Inflammatory macrophage treated with lipopolysaccharide for 4 hours (primary cell): ENCODE measurements around the gene TRPM1.
A peak's percentile ranks its signal among the peaks of the same experiment; 100 is the strongest.
"Not testable (repeated sequence)": the region's sequence is repeated elsewhere in the genome, so short reads cannot be mapped to it uniquely, and the experiment has no call there.

Source experiments
- DNase-seq: peaks from one replicate; pipeline ENCODE4 v3.0.0-alpha.2; 2020

TRPM1 gene

DNA sequence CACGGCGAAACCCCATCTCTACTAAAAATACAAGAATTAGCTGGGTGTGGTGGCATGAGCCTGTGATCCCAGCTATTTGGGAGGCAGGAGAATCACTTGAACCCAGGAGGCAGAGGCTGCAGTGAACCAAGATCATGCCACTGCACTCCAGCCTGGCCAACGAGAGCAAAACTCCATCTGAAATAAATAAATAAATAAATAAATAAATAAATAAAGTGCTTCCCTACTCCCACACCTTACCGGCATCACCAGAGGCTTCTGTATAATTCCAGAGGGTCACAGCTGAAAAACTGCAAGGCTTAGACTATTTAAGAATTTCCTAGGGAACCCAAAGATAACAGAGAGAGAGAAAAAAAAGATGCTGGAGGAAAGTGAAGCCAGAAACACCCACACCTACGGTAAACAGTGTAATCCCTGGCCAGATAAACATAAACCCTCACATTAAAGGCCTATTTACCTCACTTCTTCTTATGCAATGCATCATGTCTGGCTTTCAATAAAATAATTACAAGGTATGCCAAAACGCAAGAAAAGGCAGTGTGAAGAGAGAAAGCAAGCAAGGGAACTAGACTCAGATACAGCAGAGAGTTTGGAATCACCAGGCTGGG is 15.0 kb upstream of the TRPM1 start:
- no peak for DNase-seq

DNA sequence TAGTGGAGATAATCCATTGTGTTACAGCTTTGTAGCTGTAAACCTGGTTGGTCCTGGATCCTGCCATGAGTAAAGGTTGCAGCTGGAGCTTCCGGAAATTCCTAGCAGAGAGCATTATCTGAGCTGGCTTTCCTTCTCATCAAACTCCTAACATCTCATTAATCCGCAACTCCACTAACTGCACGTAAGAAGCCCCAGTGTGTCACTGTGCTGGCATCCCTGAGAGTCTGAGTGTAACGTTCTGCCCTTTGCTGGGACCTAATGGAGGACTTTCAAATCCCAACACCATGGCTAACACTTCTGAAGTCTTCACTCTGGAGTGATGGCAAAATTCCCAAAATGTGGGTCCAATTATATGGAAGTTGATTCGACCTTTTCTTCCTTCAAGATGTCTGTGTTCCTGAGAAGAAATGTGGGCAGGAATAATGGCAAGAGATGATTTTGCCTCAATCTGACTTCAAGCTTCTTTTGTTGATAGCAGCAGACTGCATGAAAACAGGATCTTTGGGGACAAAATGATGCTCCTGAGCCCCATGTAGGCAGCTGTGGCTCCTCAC is 9.6 kb upstream of the TRPM1 start:
- no peak for DNase-seq

DNA sequence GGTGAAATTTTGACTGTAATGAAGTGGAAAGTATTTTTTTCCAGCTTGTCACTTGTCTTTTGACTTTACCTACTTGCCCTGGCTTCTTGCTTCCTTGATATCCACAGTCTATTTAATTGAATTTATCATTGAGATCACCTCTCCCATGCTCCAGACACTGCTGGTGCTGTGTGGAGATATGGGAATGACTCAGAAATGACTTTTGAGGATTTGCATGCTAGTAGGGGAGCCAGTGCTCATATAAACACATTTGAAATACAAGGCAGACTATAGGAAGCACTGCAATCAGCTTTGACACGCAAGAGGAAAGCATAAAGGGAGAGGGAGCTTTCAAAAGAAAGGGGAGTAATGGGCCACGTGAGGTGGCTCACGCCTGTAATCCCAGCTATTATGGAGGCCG is 7.3 kb upstream of the TRPM1 start:
- no peak for DNase-seq

DNA sequence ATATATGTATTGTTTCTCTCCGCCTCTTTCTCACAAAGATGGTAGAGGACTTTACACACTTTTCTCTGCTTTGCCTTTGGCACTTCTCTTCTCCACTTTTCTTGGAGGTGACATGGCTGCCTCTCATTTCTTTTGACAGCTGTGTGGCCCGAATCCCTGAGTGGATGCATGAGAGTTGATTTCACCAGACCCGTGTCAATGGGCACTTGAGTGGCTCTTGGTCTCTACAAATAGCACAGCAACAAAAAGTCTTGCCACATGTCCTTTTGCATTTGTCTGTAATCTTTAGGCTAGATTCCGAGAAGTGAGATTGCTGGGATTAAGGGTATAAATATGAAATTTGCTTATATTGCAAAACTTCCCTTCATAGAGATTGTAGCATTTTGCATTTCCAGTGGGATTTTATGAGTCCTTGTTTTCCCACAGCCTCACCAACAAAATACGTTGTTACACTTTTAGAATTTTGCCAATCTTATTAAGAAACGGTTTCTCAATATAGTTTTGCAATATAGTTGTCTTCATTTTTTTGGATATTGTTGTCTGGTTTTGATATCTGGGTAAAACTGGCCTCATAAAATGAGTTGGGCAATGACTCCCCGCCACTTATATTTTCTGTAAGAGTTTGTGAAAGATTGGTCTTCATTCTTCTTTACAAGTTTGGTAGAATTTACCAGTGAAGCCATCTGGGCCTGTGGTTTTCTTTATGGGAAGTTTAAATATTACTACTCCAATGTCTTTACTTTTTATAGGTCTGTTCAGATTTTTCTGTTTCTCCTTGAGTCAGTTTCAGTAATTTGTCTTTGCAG is 5.2 kb upstream of the TRPM1 start:
- DNase-seq = peak; percentile 51

DNA sequence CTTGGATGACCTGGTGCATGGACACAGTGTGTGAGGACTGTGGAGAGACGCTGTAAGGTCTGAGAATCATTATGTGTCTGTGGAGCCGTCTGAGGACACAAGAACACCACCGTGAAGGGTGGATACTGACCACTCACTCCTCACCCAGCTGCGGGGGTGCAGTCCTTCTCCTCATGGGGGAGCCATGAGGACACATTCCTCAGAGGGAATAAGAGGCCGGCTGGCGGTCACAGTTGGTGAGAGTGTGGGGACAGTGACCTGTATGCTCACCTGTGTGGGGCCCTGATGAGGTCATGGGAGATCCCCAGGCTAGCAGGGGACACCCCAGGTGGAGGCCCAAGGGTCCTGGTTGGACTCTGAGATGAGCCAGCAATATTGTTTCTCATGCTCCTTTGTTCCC is 2.5 kb upstream of the TRPM1 start:
- no peak for DNase-seq

DNA sequence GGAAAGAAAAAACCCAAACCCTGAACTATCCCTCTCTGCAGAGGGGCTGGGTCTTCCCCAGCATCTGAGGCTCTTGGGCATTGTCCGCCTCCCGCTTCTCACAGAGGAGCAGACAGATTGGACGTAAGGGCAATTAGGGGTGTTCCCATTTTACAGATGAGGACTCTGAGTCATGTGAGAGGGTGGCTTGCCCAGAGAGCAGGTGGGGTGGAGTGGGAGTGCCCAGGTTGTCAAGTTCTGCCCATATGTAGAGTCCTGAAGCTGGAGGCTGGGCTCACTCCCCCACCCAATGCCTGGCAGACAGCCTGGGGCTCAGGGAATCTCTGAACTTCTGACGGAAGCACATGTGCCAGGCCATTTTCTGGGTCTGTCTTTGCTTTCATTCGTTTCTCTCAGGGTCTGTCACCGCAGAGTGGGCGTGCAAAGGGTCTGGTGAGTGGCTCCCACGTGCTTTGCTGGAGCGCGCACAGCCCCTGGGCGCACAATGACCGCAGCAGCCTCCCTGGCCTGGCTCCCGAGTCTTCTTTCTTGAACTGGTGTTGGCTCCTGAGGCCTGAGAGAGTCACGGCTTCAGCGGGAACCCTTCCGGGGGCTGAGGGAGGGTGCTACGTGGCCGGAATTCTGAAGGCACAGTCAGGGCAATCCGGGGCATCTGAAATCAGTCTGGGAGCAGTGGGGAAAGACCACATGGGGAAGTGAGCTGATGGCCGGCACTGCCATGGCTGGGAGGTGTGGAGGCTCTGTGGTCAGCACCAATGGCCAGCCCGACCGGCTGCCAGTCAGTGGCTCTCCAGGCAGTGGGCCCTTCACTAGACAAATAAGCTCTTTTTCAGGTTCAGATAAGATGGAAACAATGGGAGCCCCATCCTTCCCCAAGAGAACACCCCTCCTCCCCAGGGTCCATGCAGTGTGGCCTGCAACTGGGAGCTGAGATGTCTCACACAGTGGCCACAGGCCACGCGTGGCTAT is 1.1 kb upstream of the TRPM1 start:
- DNase-seq = no peak

DNA sequence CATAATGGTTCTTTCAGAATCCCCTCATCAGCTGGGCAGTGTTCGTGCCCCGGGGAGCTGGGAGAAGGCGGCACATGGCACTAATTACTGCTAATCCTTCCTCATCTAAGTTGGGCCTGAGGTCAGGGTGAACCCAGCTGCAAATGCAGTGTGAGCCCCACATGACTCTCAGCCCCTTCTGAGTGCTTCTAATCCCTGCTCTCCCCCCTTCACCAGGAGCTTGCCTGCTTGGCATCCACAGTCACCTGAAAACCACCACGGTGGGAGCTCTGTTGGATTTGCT is 455 bp upstream of the TRPM1 start:
- no peak for DNase-seq

DNA sequence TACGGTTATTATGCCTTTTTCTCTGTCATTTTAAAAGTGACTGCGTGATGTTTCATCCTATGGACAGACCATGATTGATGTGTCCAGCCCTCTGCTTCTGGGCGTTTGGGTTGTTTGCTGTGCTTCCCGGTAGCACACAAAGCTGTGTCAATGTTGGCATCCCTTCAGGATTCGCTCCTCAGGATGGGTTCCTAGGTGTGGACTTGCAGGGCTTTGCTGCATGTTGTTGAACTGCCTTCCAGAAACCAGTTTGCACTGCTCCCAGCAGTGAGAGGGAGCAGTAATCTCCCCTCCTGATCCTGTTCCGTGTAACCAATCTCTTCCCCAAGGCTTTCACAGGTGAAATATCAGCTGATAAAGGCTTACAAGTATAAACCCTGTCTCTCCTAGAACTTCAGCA is 787 bp downstream of the TRPM1 start:
- no peak for DNase-seq

DNA sequence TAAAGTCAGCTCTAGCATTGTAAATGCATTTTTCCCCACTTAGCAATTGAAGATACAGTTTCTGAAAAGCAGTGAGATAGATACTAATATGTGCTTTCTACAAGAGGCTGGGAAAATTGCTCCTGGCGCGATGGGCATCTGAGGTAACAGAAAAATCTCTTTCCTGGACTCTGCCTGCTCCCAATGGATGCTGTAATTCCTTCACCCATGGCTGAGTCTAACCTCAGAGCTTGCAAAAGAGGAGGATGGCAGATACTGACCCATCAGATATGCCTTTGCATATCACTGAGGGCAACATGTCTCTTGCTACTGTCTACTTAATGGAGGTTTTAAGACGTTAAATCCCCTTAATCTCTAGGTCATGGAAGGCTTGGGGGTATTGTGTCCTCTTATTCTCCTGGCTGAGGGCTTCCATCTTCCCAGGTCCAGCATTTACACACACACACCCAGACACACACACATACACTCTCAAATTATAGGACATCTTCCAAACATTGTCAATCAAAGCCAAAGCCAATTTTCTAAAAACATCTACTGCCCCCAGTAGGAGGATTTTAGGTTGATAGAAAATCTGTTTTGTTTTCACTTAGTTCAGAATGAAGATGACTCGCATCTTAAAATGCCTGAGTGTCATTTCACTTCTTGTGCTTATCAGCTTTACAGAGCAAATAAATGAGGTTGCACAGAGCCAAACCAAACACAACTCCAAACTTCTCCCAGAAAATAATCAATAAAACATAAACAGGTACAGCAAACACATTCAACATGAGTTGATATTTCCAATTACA is 2.4 kb downstream of the TRPM1 start:
- DNase-seq = peak; percentile 47

DNA sequence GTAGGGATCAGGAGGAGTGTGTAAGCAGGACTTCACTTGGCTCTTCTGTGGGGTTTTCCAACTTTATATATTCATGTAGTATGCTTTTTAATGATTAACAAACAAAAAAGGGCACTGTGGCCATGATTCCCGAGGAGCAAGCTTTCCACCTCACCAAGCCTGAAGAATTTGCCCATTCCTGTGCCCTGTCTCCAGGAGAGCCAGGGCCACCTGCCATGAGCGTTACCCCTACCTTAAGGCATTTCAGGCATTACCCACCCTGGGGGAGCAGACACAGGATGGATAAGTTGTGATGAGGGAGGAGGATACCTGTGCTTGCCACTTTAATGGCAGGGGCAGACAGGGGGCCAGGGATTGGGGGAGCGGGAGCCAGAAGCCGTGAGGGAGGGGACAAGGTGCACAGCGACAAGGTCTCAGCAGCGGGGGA is 3.0 kb downstream of the TRPM1 start:
- DNase-seq = no peak

DNA sequence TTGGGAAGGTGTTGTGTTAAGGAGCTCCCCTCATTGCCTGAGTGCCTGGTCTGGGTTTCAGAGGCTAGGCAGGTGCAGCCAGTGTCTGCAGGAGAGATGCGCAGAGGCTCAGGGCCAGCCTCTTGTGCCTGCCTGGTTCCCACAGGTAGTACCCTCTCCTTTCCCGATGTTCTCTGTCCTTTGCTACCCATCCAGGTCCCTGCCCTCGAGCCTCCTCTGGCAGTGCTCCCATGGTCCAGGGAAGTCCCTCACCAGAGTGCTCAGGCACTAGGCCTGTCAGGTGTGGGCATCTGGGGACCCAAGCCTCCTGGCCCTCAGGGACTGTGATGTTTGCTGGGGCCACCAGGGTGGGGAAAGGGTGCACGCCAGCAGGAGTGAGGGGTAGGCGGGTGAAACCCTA is 5.0 kb downstream of the TRPM1 start:
- no peak for DNase-seq

DNA sequence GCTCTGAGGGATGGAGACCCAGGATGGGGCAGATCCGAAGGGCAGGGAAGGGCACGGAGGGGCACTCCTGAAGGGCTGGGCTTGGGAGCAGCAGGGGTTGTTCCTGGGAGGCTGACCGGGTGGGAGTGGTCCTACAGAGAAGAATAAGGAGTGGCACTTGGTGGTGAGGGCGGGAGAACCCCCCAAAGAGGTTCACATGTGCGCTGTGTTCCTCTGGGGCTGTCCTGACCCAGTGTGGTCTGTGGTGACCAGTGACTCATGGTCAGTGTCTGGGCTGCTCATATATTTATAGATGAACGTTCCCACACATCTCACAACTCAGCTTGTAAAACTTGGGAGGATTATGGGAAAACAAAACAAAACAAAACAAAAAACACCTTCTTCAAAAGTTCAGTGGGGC is 10.0 kb downstream of the TRPM1 start:
- peak; percentile 32 for DNase-seq

DNA sequence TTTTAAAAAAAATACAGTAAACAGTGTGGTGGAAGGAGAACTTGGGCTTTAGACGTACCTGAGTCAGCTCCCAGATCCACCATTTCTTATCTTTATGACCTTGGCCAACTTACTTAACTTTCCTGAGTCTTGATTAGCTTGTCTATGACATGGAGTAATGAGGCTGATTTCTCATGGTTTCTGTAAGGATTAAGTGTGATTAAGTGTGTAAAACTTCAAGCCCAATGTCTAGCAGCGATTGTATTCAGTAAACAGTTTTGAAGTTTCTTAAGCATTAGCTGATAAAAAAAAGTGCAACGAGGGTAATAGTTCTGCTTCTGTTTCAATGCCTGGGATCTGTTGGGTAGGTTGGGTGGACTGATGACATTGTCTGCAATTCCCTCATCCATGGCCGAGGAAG is 10.8 kb downstream of the TRPM1 start:
- DNase-seq = no peak

DNA sequence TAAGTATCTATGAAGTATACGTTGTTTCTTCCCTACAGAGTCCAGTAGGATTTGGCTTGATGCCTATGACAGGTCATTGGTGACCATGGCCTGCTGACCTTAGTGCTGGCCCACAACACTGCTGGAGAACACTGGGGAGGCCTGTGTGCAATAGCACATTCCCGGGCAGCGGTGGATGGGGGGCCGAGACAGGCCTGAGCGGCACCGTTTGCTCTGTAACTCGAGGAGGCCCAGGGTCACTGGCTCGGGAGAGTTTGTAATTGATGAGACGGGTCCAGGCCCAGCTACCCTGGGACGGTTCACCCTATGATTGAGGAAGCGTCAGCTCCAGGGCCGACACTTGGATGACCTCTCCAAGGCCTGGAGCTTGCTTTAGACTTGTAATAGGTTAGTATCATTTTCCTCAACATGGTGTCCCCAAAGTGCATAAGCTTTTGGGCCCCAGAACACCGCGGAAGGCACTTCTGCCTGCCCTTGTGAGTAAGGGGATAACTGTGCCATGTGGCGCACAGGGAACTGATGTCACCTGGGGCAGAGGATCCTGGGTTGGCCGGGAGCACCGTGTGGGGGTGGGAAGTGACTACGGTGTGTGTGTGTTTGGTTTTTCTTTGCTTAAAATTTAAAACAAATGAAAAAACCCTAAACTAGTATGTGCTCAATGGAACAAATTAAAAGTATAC is 12.0 kb downstream of the TRPM1 start:
- no peak for DNase-seq

DNA sequence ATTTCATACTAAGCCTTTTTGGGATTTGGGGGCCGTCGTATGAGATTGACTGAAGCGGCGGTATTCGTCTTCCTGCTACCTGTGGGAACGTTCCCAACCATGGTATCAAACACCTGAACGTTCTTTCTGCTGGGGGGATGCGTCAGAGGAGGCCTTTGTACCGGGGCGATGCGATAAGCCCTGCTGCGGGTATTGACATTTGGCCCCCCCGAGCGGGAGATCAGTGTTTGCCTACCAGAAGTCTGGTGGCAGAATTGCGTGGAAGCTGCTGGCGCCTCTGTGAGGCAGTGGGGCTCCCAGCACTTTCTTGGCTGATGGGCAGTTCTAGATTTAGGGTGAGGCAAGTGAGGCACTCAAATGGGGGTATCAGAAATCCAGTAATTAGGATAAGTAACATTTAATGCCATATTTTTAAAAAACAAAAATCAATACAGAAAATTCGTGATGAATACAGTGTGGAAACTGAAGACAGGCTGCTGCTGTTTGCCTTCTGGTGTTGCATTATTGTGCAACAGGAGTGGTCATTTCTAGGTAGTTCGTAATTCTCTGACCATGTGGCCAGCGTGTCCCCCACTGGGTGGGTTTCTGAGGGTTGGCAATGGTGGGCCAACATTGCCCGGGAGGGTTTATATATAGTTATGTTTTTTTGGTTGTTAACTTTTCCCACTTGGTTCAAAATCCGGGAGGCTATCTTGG is 12.7 kb downstream of the TRPM1 start:
- DNase-seq = no peak

DNA sequence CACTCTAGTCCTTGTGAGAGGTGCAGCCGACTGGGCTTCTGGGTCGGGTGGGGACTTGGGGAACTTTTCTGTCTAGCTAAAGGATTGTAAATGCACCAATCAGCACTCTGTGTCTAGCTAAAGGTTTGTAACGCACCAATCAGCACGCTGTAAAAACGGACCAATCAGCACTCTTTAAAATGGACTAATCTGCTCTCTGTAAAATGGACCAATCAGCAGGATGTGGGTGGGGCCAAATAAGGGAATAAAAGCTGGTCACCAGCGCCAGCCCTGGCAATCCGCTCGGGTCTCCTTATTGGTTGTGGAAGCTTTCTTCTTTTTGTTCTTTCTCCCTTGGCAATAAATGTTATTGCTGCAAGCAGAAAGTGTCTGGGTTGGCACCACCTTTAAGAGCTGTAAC is 13.5 kb downstream of the TRPM1 start:
- DNase-seq = not testable (repeated sequence)

DNA sequence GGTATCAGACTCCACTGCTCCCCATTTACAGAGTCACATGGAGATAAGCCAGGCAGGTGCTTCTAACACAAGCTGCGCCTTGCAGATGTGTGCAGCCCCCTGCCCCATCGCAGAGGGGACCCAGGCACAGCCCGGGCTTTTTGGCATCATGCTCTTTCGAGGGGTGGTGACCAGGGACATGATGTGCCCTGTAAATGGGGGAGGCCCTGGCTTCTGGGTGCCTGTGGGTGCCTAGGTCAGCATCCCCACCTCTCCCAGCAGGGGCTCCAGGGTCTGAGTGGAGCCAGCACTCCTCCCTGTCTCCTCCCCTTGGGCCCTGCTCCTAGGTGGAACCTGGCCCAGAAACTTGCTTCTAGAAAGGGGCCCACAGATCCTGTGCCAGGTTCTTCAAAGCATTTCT is 15.2 kb downstream of the TRPM1 start:
- DNase-seq = no peak

DNA sequence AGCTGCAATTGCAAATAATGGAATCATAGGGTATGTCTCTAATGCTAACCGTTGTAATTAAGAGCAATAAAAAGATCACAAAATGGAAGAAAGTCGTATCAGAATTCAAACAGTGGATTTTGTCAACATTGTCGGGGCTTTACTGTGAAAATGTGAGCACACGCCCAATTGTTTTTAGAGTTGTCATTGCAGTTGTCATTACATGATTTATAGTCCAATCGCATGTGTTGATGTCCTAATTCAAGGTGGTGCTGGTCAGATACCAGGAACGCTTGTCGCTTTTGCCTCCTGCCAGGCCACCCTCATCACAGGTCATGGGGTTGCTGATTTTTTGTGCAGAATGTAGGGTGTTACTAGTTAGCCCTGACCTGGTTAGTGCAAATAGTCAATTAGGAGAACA is 16.2 kb downstream of the TRPM1 start:
- DNase-seq = no peak

DNA sequence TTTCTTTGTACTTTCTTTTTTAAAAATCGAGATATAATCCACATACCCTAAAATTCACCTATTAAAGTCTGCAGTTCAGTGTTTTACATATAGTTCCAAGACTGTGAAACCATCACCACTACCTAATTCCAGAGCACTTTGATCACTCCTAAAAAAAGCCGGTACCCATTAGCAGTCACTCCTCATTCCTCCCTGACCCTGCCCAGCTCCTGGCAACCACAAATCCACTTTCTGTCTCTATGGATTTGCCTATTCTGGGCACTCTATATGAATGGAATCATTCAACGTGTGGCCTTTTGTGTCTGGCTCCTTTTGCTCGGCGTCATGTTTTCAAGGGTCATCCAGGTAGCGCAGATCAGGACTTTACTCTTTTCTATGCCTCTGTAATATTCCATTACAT is 17.3 kb downstream of the TRPM1 start:
- no peak for DNase-seq

DNA sequence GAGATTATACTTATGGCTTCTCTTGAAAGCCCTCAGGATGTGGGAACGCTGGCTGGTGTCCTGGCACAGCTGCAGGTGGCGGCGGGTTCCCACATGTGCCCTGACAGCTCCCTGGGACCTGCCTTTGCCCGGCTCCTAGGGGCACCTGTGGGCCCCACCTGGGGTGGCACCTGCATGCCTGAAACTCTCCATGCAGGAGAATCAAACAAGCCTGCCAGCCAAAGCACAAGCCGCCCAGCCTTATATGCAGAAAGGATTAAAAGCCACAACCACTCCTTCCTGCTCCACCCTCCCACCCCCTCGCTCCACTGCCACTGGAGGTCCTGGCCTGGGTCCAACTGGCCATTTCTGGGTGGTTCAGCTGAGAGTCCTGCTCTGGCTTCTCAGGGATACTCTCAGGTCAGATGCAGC is 18.1 kb downstream of the TRPM1 start:
- no peak for DNase-seq

DNA sequence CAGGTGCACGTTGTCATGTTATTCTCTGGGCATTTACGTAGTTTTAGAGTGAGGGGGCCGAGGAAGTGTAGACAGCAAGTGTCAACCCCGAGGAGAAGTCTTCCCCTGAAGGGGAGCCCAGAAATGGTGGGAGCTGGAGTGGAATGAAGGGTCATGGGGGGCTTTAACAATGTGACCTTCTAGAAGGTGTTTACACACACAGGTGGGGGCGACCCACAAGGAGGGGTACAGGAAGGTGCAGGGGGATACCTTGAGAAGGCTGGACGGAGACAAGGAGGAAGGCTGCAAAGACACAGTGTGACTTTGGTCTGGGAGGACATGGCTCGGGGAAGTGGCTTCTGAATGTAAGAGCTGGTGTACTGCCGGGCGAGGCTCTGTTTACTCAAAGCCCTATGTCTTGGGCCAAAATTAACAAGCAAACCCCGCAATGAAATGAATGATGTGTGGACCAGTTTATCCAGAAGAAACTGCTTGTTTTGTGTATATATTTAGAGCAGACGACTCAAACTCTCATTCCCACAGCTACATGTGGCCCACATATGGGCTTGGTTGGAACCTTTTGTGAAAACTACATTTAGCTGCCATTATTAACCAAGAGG is 18.7 kb downstream of the TRPM1 start:
- no peak for DNase-seq
